Panc1 (cell line): ENCODE data around the gene JOSD1. TPM values are rescaled to one million over a fixed set of nuclear protein-coding genes. Genes with fewer than 3 reads are reported as not detected.

Source experiments
- ATAC-seq: fragments of 200-7000 bp; cut with Tn5 transposase; 2 replicates; pipeline ENCODE4 v1.9.1; 2020; ENCODE audit warnings: mild to moderate bottlenecking, moderate library complexity
- BruUV-seq: library from RNA; stranded (reverse); fragments of 400-500 nt; replicated peaks from 2 replicates; lab custom pipeline; 2021; lab: Mats Ljungman, UMichigan
- CTCF ChIA-PET: fragments of 300-600 bp; sonication (Branson Sonifier 250); formaldehyde crosslinking; loops from one replicate; lab custom pipeline; 2022; ENCODE audit warnings: antibody characterized with exemption; lab: Charles Lee
- POLR2A ChIA-PET: fragments of 300-600 bp; sonication (Branson Sonifier 250); formaldehyde crosslinking; loops from one replicate; lab custom pipeline; 2022; ENCODE audit warnings: antibody characterized with exemption; lab: Charles Lee
- DNase-seq: peaks from one replicate; pipeline ENCODE4 v3.0.0-alpha.2; 2010; ENCODE audit warnings: low read depth, low spot score
- H3K27ac ChIP-seq: 2 replicates; pipeline ENCODE4 v1.5.1; 2011; ENCODE audit warnings: mild to moderate bottlenecking, low read length, inconsistent platforms
- H3K27me3 ChIP-seq: fragments of 200-500 bp; sonication (Bioruptor generic); 2 replicates; pipeline ENCODE4 v1.6.0; 2014; ENCODE audit warnings: low read length, inconsistent platforms; ENCODE audit not compliant: control insufficient read depth, insufficient read depth
- H3K36me3 ChIP-seq: fragments of 200-500 bp; sonication (Bioruptor generic); 2 replicates; pipeline ENCODE4 v1.5.1; 2014; ENCODE audit warnings: inconsistent platforms, mild to moderate bottlenecking, low read length, moderate library complexity; ENCODE audit not compliant: control insufficient read depth, insufficient read depth
- H3K4me1 ChIP-seq: 2 replicates; pipeline ENCODE4 v1.5.1; 2011; ENCODE audit warnings: inconsistent platforms, mild to moderate bottlenecking, low read length, moderate library complexity; ENCODE audit not compliant: control insufficient read depth, insufficient read depth
- H3K4me3 ChIP-seq, 2 experiments: 2 replicates each; pipeline ENCODE4 v1.5.1; 2011 to 2012; ENCODE audit warnings: low read depth in 2 of 2, low read length in 2 of 2, mild to moderate bottlenecking in 2 of 2, inconsistent platforms in 1 of 2, moderate library complexity in 1 of 2
- H3K9me3 ChIP-seq: fragments of 200-500 bp; sonication (Bioruptor generic); 2 replicates; pipeline ENCODE4 v1.5.1; 2014; ENCODE audit warnings: low read depth, mild to moderate bottlenecking, inconsistent platforms, low read length, moderate library complexity; ENCODE audit not compliant: control insufficient read depth, insufficient read depth
- CTCF ChIP-seq: fragments of 450-650 bp; IDR thresholded peaks from 2 replicates; pipeline ENCODE4 v1.5.1; 2017; ENCODE audit warnings: mild to moderate bottlenecking
- POLR2AphosphoS5 ChIP-seq: IDR thresholded peaks from 2 replicates; pipeline ENCODE4 v1.6.1; 2012; ENCODE audit warnings: mild to moderate bottlenecking, low read depth, low read length, moderate library complexity
- REST ChIP-seq, 2 experiments: IDR thresholded peaks; 2 replicates each; pipeline ENCODE4 v1.6.1; 2011 to 2012; ENCODE audit warnings: low read depth in 2 of 2, control low read depth in 1 of 2, low read length in 1 of 2, mild to moderate bottlenecking in 1 of 2, moderate library complexity in 1 of 2; ENCODE audit not compliant: insufficient read depth in 1 of 2
- SIN3A ChIP-seq: IDR thresholded peaks from 2 replicates; pipeline ENCODE4 v1.6.1; 2012; ENCODE audit warnings: low read depth, mild to moderate bottlenecking, low read length, moderate library complexity, borderline replicate concordance; ENCODE audit not compliant: insufficient read depth
- TCF7L2 ChIP-seq: IDR thresholded peaks from 2 replicates; pipeline ENCODE4 v1.6.1; 2011; ENCODE audit warnings: mild to moderate bottlenecking, low read depth, low read length, inconsistent platforms
- in situ Hi-C: cut with HindIII; loops from 2 replicates; pipeline ENCODE4 v1.10.0; 2016; ENCODE audit warnings: low sequenced_read_pairs, low pct_unique_long_range_greater_than_20kb
- intact Hi-C: fragments of 100-400 bp; cut with micrococcal nuclease; formaldehyde crosslinking; loops from one replicate; pipeline ENCODE4 v1.10.0; 2022; ENCODE audit not compliant: unreplicated experiment
- total RNA-seq: library from RNA; stranded (reverse); gene quantifications from one replicate; pipeline ENCODE4 v1.2.1, GENCODE V29; 2021; ENCODE audit not compliant: unreplicated experiment

Gene JOSD1
- total RNA-seq, 1 experiment from 2014 or later = 35.1 TPM

- Histone ChIP-seq H3K4me3 (no peak overlapping the region), H3K27me3 (no peaks in the 10 kb centered on the region), H3K27ac (no peak overlapping the region), H3K36me3 (no peaks in the 10 kb centered on the region), H3K9me3 (no peaks in the 10 kb centered on the region), H3K4me1 (no peaks in the 10 kb centered on the region)
- POLR2A ChIA-PET = no interaction called here
- TF ChIP-seq REST (IDR thresholded peaks at IDR 0.05; ENCODE audit: insufficient read depth in 1 of 2, low read depth in 2 of 2, low read length in 1 of 2) = no peak
- no peak for TF ChIP-seq CTCF
- TF ChIP-seq POLR2AphosphoS5 = no peak
- TF ChIP-seq SIN3A = no peak
- TF ChIP-seq TCF7L2 = no peak
- no peak for DNase-seq
- BruUV-seq = no TSS peak
- intact Hi-C loops = no loop called here
- in situ Hi-C loops = no loop called here
- CTCF ChIA-PET = no interaction called here
- no peak for ATAC-seq
Observed at GRCh38 chr22:38738475-38739070, 37.8 kb upstream of the JOSD1 start.

- no TSS peak for BruUV-seq
- no peak for DNase-seq
Observed at GRCh38 chr22:38737302-38738060, 36.7 kb upstream of the JOSD1 start.

More at GRCh38 chr22:38737302-38738060, 36.7 kb upstream of the JOSD1 start:
- Histone ChIP-seq H3K4me1 (no peaks in the 10 kb centered on the region), H3K4me3 (no peak overlapping the region), H3K27ac (no peak overlapping the region), H3K9me3 (no peaks in the 10 kb centered on the region), H3K27me3 (no peaks in the 10 kb centered on the region), H3K36me3 (no peaks in the 10 kb centered on the region)
- CTCF ChIA-PET = no interaction called here
- ATAC-seq = no peak
- intact Hi-C loops = no loop called here
- in situ Hi-C loops = no loop called here
- POLR2A ChIA-PET = no interaction called here
- no peak for TF ChIP-seq POLR2AphosphoS5
- no peak for TF ChIP-seq SIN3A
- TF ChIP-seq CTCF = no peak
- no peak for TF ChIP-seq TCF7L2
- no peak for TF ChIP-seq REST (IDR thresholded peaks at IDR 0.05; ENCODE audit: insufficient read depth in 1 of 2, low read depth in 2 of 2, low read length in 1 of 2)
